GM10266 (cell line): ENCODE measurements around the gene PLEKHS1.
"Not testable (repeated sequence)": the region's sequence is repeated elsewhere in the genome, so short reads cannot be mapped to it uniquely, and the experiment has no call there.

ENCODE experiments used
- DNase-seq: peaks from one replicate; pipeline ENCODE4 v3.0.0; 2012; ENCODE audit errors: extremely low spot score
- TF ChIP-seq, protein P1 (sequence below): IDR thresholded peaks from 2 replicates; pipeline ENCODE4 v1.5.1; 2012; ENCODE audit warnings: mild to moderate bottlenecking, low read depth; ENCODE audit not compliant: control insufficient read depth, insufficient read depth; ENCODE audit errors: missing control alignments

Gene PLEKHS1

DNA sequence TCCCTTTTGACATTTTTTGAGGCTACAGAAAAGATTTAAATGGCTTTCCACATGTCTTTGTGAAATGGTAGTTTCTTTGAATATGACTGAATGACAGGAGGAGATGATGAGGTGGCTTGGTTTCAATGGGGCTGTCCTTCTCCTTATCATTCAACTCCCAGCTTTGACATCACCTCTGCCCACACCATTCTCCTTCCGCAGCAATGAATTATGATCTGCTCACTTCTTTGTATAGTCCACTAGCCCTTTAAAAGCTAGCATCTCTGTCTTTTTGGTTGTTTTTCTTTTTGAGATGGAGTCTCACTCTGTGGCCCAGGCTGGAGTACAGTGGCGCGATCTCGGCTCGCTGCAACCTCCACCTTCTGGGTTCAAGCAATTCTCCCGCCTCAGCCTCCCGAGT is 70.7 kb downstream of the PLEKHS1 start:
- TF ChIP-seq, protein P1, sequence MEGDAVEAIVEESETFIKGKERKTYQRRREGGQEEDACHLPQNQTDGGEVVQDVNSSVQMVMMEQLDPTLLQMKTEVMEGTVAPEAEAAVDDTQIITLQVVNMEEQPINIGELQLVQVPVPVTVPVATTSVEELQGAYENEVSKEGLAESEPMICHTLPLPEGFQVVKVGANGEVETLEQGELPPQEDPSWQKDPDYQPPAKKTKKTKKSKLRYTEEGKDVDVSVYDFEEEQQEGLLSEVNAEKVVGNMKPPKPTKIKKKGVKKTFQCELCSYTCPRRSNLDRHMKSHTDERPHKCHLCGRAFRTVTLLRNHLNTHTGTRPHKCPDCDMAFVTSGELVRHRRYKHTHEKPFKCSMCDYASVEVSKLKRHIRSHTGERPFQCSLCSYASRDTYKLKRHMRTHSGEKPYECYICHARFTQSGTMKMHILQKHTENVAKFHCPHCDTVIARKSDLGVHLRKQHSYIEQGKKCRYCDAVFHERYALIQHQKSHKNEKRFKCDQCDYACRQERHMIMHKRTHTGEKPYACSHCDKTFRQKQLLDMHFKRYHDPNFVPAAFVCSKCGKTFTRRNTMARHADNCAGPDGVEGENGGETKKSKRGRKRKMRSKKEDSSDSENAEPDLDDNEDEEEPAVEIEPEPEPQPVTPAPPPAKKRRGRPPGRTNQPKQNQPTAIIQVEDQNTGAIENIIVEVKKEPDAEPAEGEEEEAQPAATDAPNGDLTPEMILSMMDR: no peak
- DNase-seq: no peak

DNA sequence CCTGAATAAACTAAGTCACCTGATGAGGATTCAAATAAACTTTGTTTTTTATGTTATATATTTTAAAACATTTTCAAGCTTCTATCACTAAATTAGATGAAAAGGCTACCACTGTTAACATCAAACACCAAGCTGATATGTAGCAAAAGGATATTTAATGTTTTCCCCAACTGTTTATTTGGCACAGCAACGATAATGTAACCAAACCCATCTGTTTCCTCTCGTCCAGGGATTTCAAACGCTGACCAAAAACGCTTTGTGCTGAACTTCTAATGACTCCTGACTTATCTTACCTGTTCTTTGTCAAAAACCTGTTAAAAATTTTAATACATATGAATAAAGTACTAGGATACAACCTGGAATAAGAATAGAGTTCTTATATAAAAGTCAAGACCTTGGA is 71.9 kb downstream of the PLEKHS1 start:
- TF ChIP-seq, protein P1: no peak
- DNase-seq: no peak

DNA sequence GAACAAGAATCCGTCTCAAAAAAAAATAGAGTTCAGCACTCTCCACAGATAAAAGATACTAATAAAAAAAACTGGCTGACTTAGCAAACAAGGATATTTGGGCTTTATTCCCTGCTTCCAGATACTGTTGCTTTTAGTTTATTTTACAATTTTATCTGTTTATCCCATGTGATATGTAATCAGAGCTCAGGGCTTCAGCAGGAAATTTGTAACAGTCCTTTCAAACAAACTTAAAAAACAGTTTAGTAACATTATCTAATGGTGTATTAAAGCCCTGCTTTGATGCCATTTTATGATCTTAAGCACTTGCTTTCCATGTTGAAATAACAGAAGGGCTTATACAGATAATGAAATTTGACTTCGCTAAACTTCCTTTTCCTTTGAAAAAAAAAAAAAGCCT is 74.3 kb downstream of the PLEKHS1 start:
- TF ChIP-seq, protein P1: no peak
- no peak for DNase-seq

DNA sequence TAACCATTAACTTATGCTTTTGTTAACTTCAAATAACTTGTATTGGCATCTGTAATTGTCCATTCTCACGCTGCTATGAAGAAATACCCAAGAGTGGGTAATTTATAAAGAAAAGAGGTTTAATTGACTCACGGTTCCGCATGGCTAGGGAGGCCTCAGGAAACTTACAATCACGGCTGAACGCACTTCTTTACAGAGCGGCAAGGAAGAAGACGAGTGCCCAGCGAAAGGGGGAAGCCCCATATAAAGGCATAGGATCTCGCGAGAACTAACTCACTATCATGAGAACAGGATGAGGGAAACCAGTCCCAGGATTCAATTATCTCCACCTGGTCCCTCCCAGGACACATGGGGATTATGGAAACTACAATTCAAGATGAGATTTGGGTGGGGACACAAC is 77.1 kb downstream of the PLEKHS1 start:
- not testable (repeated sequence) for DNase-seq
